Body of pancreas (tissue), 4 donors: ENCODE data around the gene C5orf24. TPM values are rescaled to one million over a fixed set of nuclear protein-coding genes. Genes with fewer than 3 reads are reported as not detected.

Experiments used
- ATAC-seq: fragments of 150-250 bp; one replicate; pipeline ENCODE4 v1.9.1; 2016
- DNase-seq, 4 donors: peaks; one replicate each; pipeline ENCODE4 v3.0.0-alpha.2; 2019
- H3K27ac ChIP-seq, 4 donors: fragments of 200-600 bp; sonication (generic); 1 replicate in 3 of 4; 2 replicates in 1 of 4; pipeline versions ENCODE4 v1.5.1 to v1.6.1; 2016 to 2019; ENCODE audit warnings: mild to moderate bottlenecking in 1 of 4, mixed read lengths in 1 of 4, moderate library complexity in 1 of 4
- H3K27me3 ChIP-seq, 2 donors: fragments of 200-600 bp; sonication (generic); one replicate each; pipeline ENCODE4 v1.6.0; 2016; ENCODE audit warnings: mild to moderate bottlenecking in 1 of 2
- H3K36me3 ChIP-seq, 2 donors: fragments of 200-600 bp; sonication (generic); replicated peaks in 1 of 2; 2 replicates each; pipeline ENCODE4 v1.5.1; 2016; ENCODE audit warnings: low read depth in 2 of 2; ENCODE audit not compliant: insufficient read depth in 1 of 2
- H3K4me1 ChIP-seq: fragments of 200-600 bp; sonication (generic); one replicate; pipeline ENCODE4 v1.6.0; 2016
- H3K4me3 ChIP-seq, 2 donors: fragments of 200-600 bp; sonication (generic); 1 replicate in 1 of 2; 2 replicates in 1 of 2; pipeline ENCODE4 v1.5.1; 2016 to 2019
- H3K9me3 ChIP-seq, 3 donors: fragments of 200-600 bp; sonication (generic); 1 replicate in 2 of 3; 2 replicates in 1 of 3; pipeline ENCODE4 v1.5.1; 2016
- POLR2A ChIP-seq, 3 donors: fragments of 450-650 bp; IDR thresholded peaks; one replicate each; pipeline ENCODE4 v1.6.1; 2016; ENCODE audit warnings: antibody characterized with exemption in 3 of 3, mild to moderate bottlenecking in 2 of 3
- WGBS, 2 donors: methylation state at CpG; one replicate each; pipeline ENCODE4 v1.1.5; 2017; 5-methylcytosine and 5-hydroxymethylcytosine counted together
- intact Hi-C: fragments of 100-400 bp; cut with DNase I; formaldehyde crosslinking; loops from one replicate; pipeline ENCODE4 v1.15.1; 2023
- total RNA-seq, 2 donors: library from RNA; depleted of rRNA; stranded (reverse); fragments of >200 nt; gene quantifications; one replicate each; pipeline ENCODE4 v1.1.0, GENCODE V29; 2016
- TF ChIP-seq, protein P1 (sequence below), 7 experiments: fragments of 450-650 bp in 4 of 7; fragments of 200-600 bp in 3 of 7; sonication (generic) in 3 of 7; IDR thresholded peaks; one replicate each; pipeline ENCODE4 v1.5.1; 2016 to 2019; ENCODE audit warnings: antibody characterized with exemption in 7 of 7

Gene C5orf24
- total RNA-seq, 2 donors from 2014 or later: 15.3 to 20.1 TPM

- H3K36me3 ChIP-seq: no peaks in the 10 kb centered on the region
- peaks cover 34% of the 10 kb centered on the region for H3K4me1 ChIP-seq
- intact Hi-C loops: no loop called here
- 3 to 9% methylated on average over 26 to 76 of the region's 79 CpGs for WGBS, 2 donors
- peak within 1 kb of the TSS; percentile 85 to 88 (median 88) for H3K27ac ChIP-seq
- TF ChIP-seq POLR2A (IDR thresholded peaks at IDR 0.05): peak; percentile 77 to 87 (median 79)
- TF ChIP-seq, protein P1, sequence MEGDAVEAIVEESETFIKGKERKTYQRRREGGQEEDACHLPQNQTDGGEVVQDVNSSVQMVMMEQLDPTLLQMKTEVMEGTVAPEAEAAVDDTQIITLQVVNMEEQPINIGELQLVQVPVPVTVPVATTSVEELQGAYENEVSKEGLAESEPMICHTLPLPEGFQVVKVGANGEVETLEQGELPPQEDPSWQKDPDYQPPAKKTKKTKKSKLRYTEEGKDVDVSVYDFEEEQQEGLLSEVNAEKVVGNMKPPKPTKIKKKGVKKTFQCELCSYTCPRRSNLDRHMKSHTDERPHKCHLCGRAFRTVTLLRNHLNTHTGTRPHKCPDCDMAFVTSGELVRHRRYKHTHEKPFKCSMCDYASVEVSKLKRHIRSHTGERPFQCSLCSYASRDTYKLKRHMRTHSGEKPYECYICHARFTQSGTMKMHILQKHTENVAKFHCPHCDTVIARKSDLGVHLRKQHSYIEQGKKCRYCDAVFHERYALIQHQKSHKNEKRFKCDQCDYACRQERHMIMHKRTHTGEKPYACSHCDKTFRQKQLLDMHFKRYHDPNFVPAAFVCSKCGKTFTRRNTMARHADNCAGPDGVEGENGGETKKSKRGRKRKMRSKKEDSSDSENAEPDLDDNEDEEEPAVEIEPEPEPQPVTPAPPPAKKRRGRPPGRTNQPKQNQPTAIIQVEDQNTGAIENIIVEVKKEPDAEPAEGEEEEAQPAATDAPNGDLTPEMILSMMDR (IDR thresholded peaks at IDR 0.05): peak in 2 of 7 experiments; percentile 0 to 10
- ATAC-seq (peak; percentile 94), DNase-seq (peak; percentile 87 to 89 (median 88))
- no peaks in the 10 kb centered on the region for H3K9me3 ChIP-seq
- no peaks in the 10 kb centered on the region for H3K27me3 ChIP-seq
- H3K4me3 ChIP-seq: peak within 1 kb of the TSS; percentile 77 to 94
Observed at GRCh38 chr5:134873987-134874830, 28.4 kb downstream of the C5orf24 start, which contains the start of gene TXNDC15. TSS of gene TXNDC15 (plus strand) at chr5:134874371. CDS start at chr5:134874428, 57 bp downstream.

DNA sequence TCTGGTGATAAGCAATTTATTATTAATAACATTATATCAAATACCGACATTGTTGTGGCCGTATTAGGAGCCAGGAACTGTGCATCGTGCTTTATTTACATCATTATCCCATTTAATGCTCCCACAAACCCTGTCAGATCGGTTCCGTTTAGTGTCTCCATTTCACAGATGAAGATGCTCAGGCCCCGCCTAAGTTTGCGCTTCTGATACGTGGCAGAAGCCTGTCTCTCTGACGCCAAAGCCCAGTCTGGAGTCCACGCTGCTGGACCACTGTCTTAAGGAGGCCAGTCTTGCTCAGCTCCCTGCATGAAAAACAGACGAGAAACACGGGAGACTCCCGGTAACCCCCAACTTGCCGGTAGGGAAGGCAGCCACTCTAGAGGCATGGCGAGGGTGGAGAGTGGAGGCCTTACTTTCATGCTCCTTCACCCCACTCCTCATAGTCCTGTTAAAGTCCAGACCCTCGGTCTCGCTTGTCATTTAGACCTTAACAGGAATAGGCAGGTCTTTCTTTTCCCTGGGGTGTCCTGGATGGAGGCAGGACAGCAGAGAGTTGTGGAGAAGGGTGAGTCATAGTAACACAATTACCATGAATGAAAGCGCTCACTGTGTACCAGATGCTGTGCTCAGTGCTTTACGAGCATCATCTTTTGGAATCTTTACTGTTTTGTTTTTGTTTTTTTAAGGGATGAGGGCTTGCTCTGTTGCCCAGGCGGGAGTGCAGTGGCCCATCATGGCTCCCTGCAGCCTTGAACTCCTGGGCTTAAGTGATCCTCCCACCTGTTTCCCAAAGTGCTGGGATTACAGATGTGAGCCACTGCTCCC, 29.3 kb downstream of the C5orf24 start:
- Histone ChIP-seq H3K4me1 (peaks cover 34% of the 10 kb centered on the region), H3K27me3 (no peaks in the 10 kb centered on the region), H3K4me3 (peak overlapping the region; percentile 77 to 94), H3K27ac (peak overlapping the region; percentile 85 to 88 (median 88)), H3K36me3 (no peaks in the 10 kb centered on the region), H3K9me3 (no peaks in the 10 kb centered on the region)
- DNase-seq: peak; percentile 35 to 64 (median 49)
- ATAC-seq: peak; percentile 45
- TF ChIP-seq, protein P1 (IDR thresholded peaks at IDR 0.05): no peak
- no peak for TF ChIP-seq POLR2A (IDR thresholded peaks at IDR 0.05)
- intact Hi-C loops: no loop called here
- 10 to 15% methylated on average over 15 to 20 of the region's 20 CpGs for WGBS, 2 donors

DNA sequence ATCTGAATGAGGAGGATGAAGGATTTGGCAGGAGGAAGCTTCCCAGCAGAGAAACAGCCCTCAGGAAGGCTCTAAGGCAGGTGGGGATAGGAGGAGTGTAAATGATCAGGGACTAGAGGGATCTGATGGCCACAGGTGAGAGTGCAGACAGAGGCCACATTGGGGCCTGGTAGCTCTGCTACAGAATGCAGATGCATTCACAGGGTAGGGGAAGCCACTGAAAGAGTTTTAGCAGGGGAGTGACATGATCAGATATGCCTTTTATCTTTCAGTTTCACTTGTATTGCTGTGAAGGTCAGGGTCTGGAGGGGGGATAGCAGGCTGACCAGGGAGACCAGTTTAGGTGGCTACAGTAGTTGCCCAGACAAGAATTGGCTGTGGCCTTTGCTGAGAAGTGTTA, 31.4 kb downstream of the C5orf24 start:
- H3K27me3 ChIP-seq: no peaks in the 10 kb centered on the region
- no peaks in the 10 kb centered on the region for H3K36me3 ChIP-seq
- ATAC-seq: no peak
- TF ChIP-seq, protein P1 (IDR thresholded peaks at IDR 0.05): no peak
- TF ChIP-seq POLR2A (IDR thresholded peaks at IDR 0.05): no peak
- H3K27ac ChIP-seq: no peak overlapping the region
- peaks cover 34% of the 10 kb centered on the region for H3K4me1 ChIP-seq
- DNase-seq: no peak
- no peak overlapping the region for H3K4me3 ChIP-seq
- intact Hi-C loops: no loop called here
- H3K9me3 ChIP-seq: no peaks in the 10 kb centered on the region

DNA sequence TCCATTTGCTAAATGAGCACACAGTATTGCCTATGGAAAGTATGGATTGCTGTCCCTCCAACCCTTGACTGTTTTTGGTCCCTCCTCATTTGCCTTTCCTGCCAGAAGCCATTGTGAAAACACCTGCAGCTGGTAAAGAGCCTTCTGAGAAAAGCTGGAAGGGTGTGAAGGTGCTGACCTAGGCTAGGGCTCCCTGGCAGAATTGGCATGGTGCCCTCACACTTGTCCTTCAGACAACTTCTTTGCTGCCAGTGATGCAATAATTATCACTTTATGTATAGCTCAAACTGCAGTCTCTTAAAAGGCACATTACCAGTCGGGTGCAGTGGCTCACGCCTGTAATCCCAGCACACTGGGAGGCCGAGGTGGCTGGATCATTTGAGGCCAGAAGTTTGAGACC, 32.6 kb downstream of the C5orf24 start:
- Histone ChIP-seq H3K27me3 (no peaks in the 10 kb centered on the region), H3K9me3 (no peaks in the 10 kb centered on the region), H3K27ac (no peak overlapping the region), H3K4me1 (peaks cover 32% of the 10 kb centered on the region), H3K4me3 (no peak overlapping the region), H3K36me3 (no peaks in the 10 kb centered on the region)
- 81 to 92% methylated on average over 3 of the region's 3 CpGs for WGBS, 2 donors
- no peak for ATAC-seq
- DNase-seq: peak; percentile 46 to 73 (median 60)
- intact Hi-C loops: no loop called here
- TF ChIP-seq, protein P1 (IDR thresholded peaks at IDR 0.05): no peak
- no peak for TF ChIP-seq POLR2A (IDR thresholded peaks at IDR 0.05)
